GM21528 (cell line): ENCODE measurements around the gene IL3.
"Not testable (repeated sequence)": the region's sequence is repeated elsewhere in the genome, so short reads cannot be mapped to it uniquely, and the experiment has no call there.

Experiments used
- ATAC-seq: cut with Tn5 transposase; IDR thresholded peaks from one replicate; pipeline ENCODE4 v1.9.1; 2021; ENCODE audit warnings: mild to moderate bottlenecking, moderate library complexity; ENCODE audit not compliant: unreplicated experiment, low FRiP score

IL3 gene

DNA sequence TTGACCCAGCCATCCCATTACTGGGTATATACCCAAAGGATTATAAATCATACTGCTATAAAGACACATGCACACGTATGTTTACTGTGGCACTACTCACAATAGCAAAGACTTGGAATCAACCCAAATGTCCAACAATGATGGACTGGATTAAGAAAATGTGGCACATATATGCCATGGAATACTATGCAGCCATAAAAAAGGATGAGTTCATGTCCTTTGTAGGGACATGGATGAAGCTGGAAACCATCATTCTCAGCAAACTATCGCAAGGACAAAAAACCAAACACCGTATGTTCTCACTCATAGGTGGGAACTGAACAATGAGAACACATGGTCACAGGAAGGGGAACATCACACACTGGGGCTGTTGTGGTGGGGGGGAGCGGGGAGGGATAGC lies 48.5 kb downstream of the IL3 start:
- ATAC-seq = not testable (repeated sequence)

DNA sequence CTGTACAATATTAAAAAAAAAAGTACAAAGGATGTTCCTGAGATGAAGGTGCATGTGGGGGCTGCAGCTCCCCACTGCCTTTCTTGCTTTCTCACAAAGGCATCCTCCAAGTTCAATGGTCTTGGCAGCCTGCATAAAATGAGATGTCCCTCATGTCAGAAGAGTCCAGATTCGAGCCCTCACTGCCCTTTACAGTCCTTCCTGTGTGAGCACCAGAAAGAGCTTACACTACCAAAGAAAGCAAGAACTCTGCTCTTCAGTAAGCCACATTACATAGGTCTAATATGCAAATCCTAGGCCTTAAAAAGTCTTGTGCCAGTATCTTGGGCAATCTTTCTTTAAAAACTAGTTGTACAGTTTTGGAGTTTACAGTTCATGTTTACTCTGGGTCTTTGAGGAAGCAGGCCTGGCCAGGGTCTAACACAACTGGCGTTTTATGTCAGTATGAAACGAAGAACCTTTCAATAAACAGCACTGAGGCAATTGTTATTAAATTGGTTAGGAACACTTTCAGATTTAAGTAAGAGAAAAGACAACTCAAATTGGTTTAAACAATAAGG lies 49.1 kb downstream of the IL3 start:
- no peak for ATAC-seq

DNA sequence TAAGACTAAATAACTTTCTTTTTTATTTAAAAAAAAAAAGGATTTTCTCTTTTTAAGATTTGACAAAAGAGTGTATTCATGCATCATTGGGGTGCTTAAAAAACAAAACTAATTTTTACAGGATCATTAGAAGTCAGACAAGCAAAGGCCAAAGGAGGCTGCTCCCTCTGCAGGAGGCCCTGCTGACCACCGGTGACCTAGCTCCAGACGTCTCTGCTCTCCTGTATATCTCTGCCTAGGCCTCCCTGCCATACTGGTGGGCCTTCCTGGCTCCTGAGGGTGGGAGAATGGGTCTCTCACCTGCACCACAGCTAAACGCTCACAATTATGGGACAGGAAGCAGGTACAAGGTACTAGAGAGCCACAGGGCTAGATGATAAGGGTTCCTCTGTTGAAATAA lies 49.7 kb downstream of the IL3 start:
- ATAC-seq = no peak

DNA sequence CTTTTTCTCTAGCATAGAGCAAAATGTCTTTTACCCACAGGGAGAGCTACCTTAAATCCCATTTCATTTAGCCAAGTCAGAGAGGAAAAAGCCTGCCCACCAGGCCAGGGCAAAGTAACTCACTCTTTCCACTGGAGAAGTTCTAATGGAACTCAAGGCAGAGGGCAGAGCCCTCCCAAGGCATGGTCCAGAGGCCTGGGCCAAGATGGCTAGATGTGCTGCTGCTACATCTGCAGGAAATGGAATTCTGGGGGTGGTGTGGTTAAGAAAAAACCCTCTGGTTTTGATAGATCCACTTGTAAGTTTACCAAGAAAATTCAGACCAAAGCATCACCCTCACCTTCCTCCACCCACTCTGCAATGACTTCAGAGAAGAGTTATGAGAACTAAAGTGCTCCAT lies 50.5 kb downstream of the IL3 start:
- no peak for ATAC-seq

DNA sequence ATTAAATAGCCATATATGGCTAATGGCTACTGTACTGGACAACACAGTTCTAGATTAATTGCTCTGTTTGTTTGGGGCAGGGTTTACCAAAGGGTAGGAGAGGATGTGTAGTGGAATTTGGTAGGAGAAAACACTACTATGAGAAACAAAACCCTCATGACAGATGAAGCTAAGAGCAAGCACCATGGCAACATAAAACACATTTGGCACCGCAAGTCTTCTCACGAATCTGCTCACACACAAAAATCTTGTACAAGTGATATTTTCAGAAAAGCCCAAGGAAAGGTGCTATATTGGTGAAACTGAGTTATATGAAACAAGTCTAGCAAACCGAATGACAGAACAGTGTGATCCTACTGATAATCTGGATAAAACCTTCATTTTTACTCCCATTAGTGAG lies 51.7 kb downstream of the IL3 start:
- no peak for ATAC-seq
